GM12878 (cell line): ENCODE measurements around the gene BTBD7. TPM values are rescaled to one million over a fixed set of nuclear protein-coding genes. Genes with fewer than 3 reads are reported as not detected.

ENCODE experiments used
- ATAC-seq: fragments of 200-7000 bp; cut with Tn5 transposase; 3 replicates; pipeline ENCODE4 v1.9.1; 2020; ENCODE audit warnings: mild to moderate bottlenecking, moderate library complexity
- BruUV-seq: library from RNA; stranded (reverse); fragments of 400-500 nt; replicated peaks from 2 replicates; lab custom pipeline; 2021; lab: Mats Ljungman, UMichigan
- CTCF ChIA-PET: fragments of 300-600 bp; sonication (Branson Sonifier 250); formaldehyde crosslinking; extraction: SDS; loops from one replicate; lab custom pipeline; 2021; ENCODE audit warnings: inconsistent platforms; lab: Yijun Ruan, JAX
- POLR2A ChIA-PET: fragments of 350-600 bp; formaldehyde crosslinking; extraction: SDS; loops from one replicate; lab custom pipeline; 2021; ENCODE audit warnings: inconsistent platforms; lab: Charles Lee
- RAD21 ChIA-PET: fragments of 300-600 bp; sonication (Branson Sonifier 250); formaldehyde crosslinking; loops from one replicate; lab custom pipeline; 2023; ENCODE audit warnings: antibody characterized with exemption; ENCODE audit not compliant: unreplicated experiment; lab: Charles Lee
- SMC1A ChIA-PET: fragments of 300-600 bp; sonication (Branson Sonifier 250); formaldehyde crosslinking; loops from one replicate; lab custom pipeline; 2023; ENCODE audit not compliant: unreplicated experiment, uncharacterized antibody; lab: Charles Lee
- DNase-seq: peaks from one replicate; pipeline ENCODE4 v3.0.0-alpha.2; 2011; ENCODE audit warnings: low read depth, low spot score
- FAIRE-seq: peaks from 3 replicates; lab custom pipeline; 2011; peaks lifted over from hg19 to GRCh38; lab: Jason Lieb, UNC
- H2AFZ ChIP-seq: 2 replicates; pipeline ENCODE4 v1.6.0; 2011; ENCODE audit warnings: low read depth, low read length, control low read depth; ENCODE audit not compliant: control insufficient read depth
- H3K27ac ChIP-seq: 2 replicates; pipeline ENCODE4 v1.5.1; 2011; ENCODE audit warnings: control low read depth; ENCODE audit not compliant: control insufficient read depth, insufficient read depth
- H3K27me3 ChIP-seq, 2 experiments: replicated peaks in 1 of 2; 2 replicates each; pipeline versions ENCODE4 v1.6.0 to v1.6.1; 2011; ENCODE audit warnings: low read length in 1 of 2; ENCODE audit not compliant: control insufficient read depth in 2 of 2, insufficient read depth in 2 of 2
- H3K36me3 ChIP-seq, 2 experiments: 2 replicates each; pipeline ENCODE4 v1.5.1; 2011; ENCODE audit warnings: low read length in 1 of 2; ENCODE audit not compliant: control insufficient read depth in 2 of 2, insufficient read depth in 2 of 2
- H3K4me1 ChIP-seq: 2 replicates; pipeline ENCODE4 v1.6.1; 2011; ENCODE audit warnings: mild to moderate bottlenecking, low read length, moderate library complexity, mixed read lengths; ENCODE audit not compliant: control insufficient read depth, insufficient read depth
- H3K4me2 ChIP-seq: 2 replicates; pipeline ENCODE4 v1.6.0; 2011; ENCODE audit warnings: control low read depth; ENCODE audit not compliant: control insufficient read depth, insufficient read depth
- H3K4me3 ChIP-seq: fragments of 200-600 bp; sonication (generic); 2 replicates; pipeline ENCODE4 v1.5.1; 2016
- H3K79me2 ChIP-seq: 2 replicates; pipeline ENCODE4 v1.6.0; 2011; ENCODE audit warnings: low read length; ENCODE audit not compliant: control insufficient read depth, insufficient read depth
- H3K9ac ChIP-seq: 2 replicates; pipeline ENCODE4 v1.8.0; 2011; ENCODE audit warnings: low read length, control low read depth, mixed read lengths; ENCODE audit not compliant: control insufficient read depth, insufficient read depth
- H3K9me3 ChIP-seq: replicated peaks from 3 replicates; pipeline ENCODE4 v1.5.1; 2011; ENCODE audit warnings: mild to moderate bottlenecking, low read length; ENCODE audit not compliant: control insufficient read depth, insufficient read depth
- H4K20me1 ChIP-seq: 2 replicates; pipeline ENCODE4 v1.6.0; 2011; ENCODE audit not compliant: control insufficient read depth, insufficient read depth
- ATF7 ChIP-seq: fragments of 450-650 bp; IDR thresholded peaks from 2 replicates; pipeline ENCODE4 v1.6.1; 2016; ENCODE audit warnings: low read depth, mild to moderate bottlenecking
- BHLHE40 ChIP-seq, 2 experiments: fragments of 450-650 bp in 1 of 2; IDR thresholded peaks; 2 replicates each; pipeline ENCODE4 v1.6.1; 2011 to 2017; ENCODE audit warnings: low read depth in 2 of 2, borderline replicate concordance in 1 of 2, improper control_type of control experiment in 1 of 2, low read length in 1 of 2, mild to moderate bottlenecking in 1 of 2
- CEBPB ChIP-seq, 2 experiments: fragments of 150-350 bp in 1 of 2; IDR thresholded peaks; 2 replicates each; pipeline ENCODE4 v1.6.1; 2012 to 2014; ENCODE audit warnings: low read depth in 2 of 2, low read length in 2 of 2, borderline replicate concordance in 1 of 2, inconsistent platforms in 1 of 2
- CREB1 ChIP-seq: IDR thresholded peaks from 2 replicates; pipeline ENCODE4 v1.6.1; 2012; ENCODE audit warnings: low read depth, mild to moderate bottlenecking, inconsistent platforms
- HDAC2 ChIP-seq: fragments of 200-600 bp; sonication (generic); IDR thresholded peaks from 2 replicates; pipeline ENCODE4 v1.6.1; 2017
- RAD51 ChIP-seq: fragments of 450-650 bp; IDR thresholded peaks from 2 replicates; pipeline ENCODE4 v1.6.1; 2016; ENCODE audit warnings: moderate library complexity, mild to moderate bottlenecking, inconsistent platforms
- RCOR1 ChIP-seq: conservative IDR thresholded peaks from 2 replicates; pipeline ENCODE4 v1.6.1; 2012; ENCODE audit warnings: low read depth, low read length, improper control_type of control experiment
- STAT1 ChIP-seq: fragments of 450-650 bp; conservative IDR thresholded peaks from 2 replicates; pipeline ENCODE4 v1.6.1; 2014; ENCODE audit warnings: antibody characterized with exemption, mild to moderate bottlenecking
- WGBS: methylation state at CpG from one replicate; pipeline ENCODE4 v1.1.6; 2016; ENCODE audit warnings: low lambda C conversion rate; ENCODE audit not compliant: insufficient replicate concordance, insufficient coverage; ENCODE audit errors: missing lambda C conversion rate; 5-methylcytosine and 5-hydroxymethylcytosine counted together
- in situ Hi-C: fragments of 300-500 bp; cut with MboI; formaldehyde crosslinking; loops from 9 replicates; pipeline ENCODE4 v1.14.3; 2018; ENCODE audit warnings: mixed read lengths
- intact Hi-C: fragments of 100-400 bp; cut with micrococcal nuclease; formaldehyde crosslinking; loops from one replicate; pipeline ENCODE4 v1.14.2; 2022; ENCODE audit not compliant: unreplicated experiment
- polyA plus RNA-seq, 11 experiments: library from polyadenylated mRNA; depleted of rRNA in 4 of 11; unstranded in 6 of 11; stranded (reverse) in 5 of 11; fragments of >200 nt; fragmentation: Nextera tagmentation in 4 of 11; fragmentation: Illumina TruSeq in 1 of 11; extraction: Ambion mirVana in 4 of 11; extraction: Trizol in 1 of 11; gene quantifications; 1 replicate in 1 of 11; 2 replicates in 10 of 11; pipeline versions ENCODE4 v1.2.1 to v1.2.3, GENCODE V29; 2011 to 2016; ENCODE audit warnings: inconsistent platforms in 2 of 11, missing spikeins in 2 of 11, low read depth in 1 of 11
- total RNA-seq, 4 experiments: library from RNA; depleted of rRNA in 3 of 4; stranded (reverse); fragments of >200 nt in 3 of 4; fragmentation: Illumina TruSeq in 1 of 4; extraction: Trizol in 1 of 4; gene quantifications; 2 replicates each; pipeline versions ENCODE4 v1.2.1 to v1.2.3, GENCODE V29; 2013 to 2021
- TF ChIP-seq, protein P1 (sequence below): fragments of 150-350 bp; IDR thresholded peaks from 2 replicates; pipeline ENCODE4 v1.6.1; 2016; ENCODE audit warnings: low read depth, low read length
- TF ChIP-seq, protein P2 (sequence below): fragments of 450-650 bp; IDR thresholded peaks from 2 replicates; pipeline ENCODE4 v1.6.1; 2017; ENCODE audit warnings: mild to moderate bottlenecking, moderate library complexity
- TF ChIP-seq, protein P3 (sequence below): IDR thresholded peaks from 2 replicates; pipeline ENCODE4 v1.6.1; 2011; ENCODE audit warnings: low read depth, mild to moderate bottlenecking, low read length, moderate library complexity, borderline replicate concordance; ENCODE audit errors: extremely low read depth
- TF ChIP-seq, protein P4 (sequence below): IDR thresholded peaks from 2 replicates; pipeline ENCODE4 v1.6.1; 2012; ENCODE audit warnings: low read depth, low read length, improper control_type of control experiment

Gene BTBD7
- total and polyA plus RNA-seq, 10 of the 15 experiments (the other 5 are each of a cell fraction or from before 2014, with no cell fraction given) = 3.6 to 17.0 (median 9.6) TPM

DNA sequence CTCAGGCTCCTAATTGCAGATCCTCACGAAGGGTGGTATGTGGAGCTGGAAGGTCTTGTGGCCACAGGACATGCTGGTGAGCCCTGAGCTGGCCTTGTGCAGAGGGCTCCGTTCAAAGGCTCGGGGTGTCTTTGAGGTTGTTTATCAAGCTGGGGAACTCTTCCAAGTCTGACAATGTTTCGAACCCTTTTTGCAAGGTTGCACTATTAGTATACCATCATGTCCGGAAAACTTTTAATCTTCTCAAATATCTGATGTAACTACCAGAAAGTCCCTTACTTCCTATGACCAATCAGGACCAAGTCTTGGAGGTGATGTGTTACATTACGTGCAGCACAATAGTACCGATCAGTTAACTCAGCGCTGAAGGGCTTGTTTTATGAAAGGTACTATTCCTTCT lies 104.3 kb downstream of the BTBD7 start:
- no peaks in the 10 kb centered on the region for H4K20me1 ChIP-seq
- TF ChIP-seq, protein P1, sequence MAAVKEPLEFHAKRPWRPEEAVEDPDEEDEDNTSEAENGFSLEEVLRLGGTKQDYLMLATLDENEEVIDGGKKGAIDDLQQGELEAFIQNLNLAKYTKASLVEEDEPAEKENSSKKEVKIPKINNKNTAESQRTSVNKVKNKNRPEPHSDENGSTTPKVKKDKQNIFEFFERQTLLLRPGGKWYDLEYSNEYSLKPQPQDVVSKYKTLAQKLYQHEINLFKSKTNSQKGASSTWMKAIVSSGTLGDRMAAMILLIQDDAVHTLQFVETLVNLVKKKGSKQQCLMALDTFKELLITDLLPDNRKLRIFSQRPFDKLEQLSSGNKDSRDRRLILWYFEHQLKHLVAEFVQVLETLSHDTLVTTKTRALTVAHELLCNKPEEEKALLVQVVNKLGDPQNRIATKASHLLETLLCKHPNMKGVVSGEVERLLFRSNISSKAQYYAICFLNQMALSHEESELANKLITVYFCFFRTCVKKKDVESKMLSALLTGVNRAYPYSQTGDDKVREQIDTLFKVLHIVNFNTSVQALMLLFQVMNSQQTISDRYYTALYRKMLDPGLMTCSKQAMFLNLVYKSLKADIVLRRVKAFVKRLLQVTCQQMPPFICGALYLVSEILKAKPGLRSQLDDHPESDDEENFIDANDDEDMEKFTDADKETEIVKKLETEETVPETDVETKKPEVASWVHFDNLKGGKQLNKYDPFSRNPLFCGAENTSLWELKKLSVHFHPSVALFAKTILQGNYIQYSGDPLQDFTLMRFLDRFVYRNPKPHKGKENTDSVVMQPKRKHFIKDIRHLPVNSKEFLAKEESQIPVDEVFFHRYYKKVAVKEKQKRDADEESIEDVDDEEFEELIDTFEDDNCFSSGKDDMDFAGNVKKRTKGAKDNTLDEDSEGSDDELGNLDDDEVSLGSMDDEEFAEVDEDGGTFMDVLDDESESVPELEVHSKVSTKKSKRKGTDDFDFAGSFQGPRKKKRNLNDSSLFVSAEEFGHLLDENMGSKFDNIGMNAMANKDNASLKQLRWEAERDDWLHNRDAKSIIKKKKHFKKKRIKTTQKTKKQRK = no peak
- TF ChIP-seq CREB1 (no peak), ATF7 (no peak), HDAC2 (no peak), RAD51 (no peak), RCOR1 (no peak), BHLHE40 (IDR thresholded peaks at IDR 0.05; ENCODE audit: borderline replicate concordance in 1 of 2, low read depth in 2 of 2, low read length in 1 of 2) (no peak), STAT1 (no peak), CEBPB (IDR thresholded peaks at IDR 0.05; ENCODE audit: borderline replicate concordance in 1 of 2, low read depth in 2 of 2, low read length in 2 of 2) (no peak)
- TF ChIP-seq, protein P2, sequence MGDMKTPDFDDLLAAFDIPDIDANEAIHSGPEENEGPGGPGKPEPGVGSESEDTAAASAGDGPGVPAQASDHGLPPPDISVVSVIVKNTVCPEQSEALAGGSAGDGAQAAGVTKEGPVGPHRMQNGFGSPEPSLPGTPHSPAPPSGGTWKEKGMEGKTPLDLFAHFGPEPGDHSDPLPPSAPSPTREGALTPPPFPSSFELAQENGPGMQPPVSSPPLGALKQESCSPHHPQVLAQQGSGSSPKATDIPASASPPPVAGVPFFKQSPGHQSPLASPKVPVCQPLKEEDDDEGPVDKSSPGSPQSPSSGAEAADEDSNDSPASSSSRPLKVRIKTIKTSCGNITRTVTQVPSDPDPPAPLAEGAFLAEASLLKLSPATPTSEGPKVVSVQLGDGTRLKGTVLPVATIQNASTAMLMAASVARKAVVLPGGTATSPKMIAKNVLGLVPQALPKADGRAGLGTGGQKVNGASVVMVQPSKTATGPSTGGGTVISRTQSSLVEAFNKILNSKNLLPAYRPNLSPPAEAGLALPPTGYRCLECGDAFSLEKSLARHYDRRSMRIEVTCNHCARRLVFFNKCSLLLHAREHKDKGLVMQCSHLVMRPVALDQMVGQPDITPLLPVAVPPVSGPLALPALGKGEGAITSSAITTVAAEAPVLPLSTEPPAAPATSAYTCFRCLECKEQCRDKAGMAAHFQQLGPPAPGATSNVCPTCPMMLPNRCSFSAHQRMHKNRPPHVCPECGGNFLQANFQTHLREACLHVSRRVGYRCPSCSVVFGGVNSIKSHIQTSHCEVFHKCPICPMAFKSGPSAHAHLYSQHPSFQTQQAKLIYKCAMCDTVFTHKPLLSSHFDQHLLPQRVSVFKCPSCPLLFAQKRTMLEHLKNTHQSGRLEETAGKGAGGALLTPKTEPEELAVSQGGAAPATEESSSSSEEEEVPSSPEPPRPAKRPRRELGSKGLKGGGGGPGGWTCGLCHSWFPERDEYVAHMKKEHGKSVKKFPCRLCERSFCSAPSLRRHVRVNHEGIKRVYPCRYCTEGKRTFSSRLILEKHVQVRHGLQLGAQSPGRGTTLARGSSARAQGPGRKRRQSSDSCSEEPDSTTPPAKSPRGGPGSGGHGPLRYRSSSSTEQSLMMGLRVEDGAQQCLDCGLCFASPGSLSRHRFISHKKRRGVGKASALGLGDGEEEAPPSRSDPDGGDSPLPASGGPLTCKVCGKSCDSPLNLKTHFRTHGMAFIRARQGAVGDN = no peak
- TF ChIP-seq, protein P3, sequence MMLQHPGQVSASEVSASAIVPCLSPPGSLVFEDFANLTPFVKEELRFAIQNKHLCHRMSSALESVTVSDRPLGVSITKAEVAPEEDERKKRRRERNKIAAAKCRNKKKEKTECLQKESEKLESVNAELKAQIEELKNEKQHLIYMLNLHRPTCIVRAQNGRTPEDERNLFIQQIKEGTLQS = no peak
- TF ChIP-seq, protein P4, sequence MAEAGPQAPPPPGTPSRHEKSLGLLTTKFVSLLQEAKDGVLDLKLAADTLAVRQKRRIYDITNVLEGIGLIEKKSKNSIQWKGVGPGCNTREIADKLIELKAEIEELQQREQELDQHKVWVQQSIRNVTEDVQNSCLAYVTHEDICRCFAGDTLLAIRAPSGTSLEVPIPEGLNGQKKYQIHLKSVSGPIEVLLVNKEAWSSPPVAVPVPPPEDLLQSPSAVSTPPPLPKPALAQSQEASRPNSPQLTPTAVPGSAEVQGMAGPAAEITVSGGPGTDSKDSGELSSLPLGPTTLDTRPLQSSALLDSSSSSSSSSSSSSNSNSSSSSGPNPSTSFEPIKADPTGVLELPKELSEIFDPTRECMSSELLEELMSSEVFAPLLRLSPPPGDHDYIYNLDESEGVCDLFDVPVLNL = no peak
- H3K9me3 ChIP-seq = no peaks in the 10 kb centered on the region
- no peaks in the 10 kb centered on the region; the same call in 1 of the 2 replicates for H3K4me1 ChIP-seq
- no peak for ATAC-seq
- ChIA-PET SMC1A (interaction anchor here (1.3 kb wide), 1 partner anchor 308 kb away, joined by 4 read pairs; no protein-coding TSS in a partner anchor), CTCF (no interaction called here), POLR2A (no interaction called here), RAD21 (interaction anchor here (0.6 kb wide), 1 partner anchor 27 kb away, joined by 3 read pairs; no protein-coding TSS in a partner anchor)
- in situ Hi-C loops = loop anchor here (25.0 kb wide), 1 partner anchor 309 kb away; no protein-coding TSS in a partner anchor
- intact Hi-C loops = no loop called here
- no peak for FAIRE-seq
- no peaks in the 10 kb centered on the region for H3K27me3 ChIP-seq
- no peak overlapping the region for H3K4me2 ChIP-seq
- no peaks in the 10 kb centered on the region for H3K79me2 ChIP-seq
- no peak overlapping the region for H3K9ac ChIP-seq
- H2AFZ ChIP-seq = no peak overlapping the region
- H3K4me3 ChIP-seq = no peak overlapping the region
- TSS peak; percentile 59 for BruUV-seq
- no peak for DNase-seq
- 98% methylated on average over 8 of the region's 8 CpGs for WGBS
- no peak overlapping the region for H3K27ac ChIP-seq
- H3K36me3 ChIP-seq = peaks cover 4 to 8% of the 10 kb centered on the region in 2 experiments; a peak in 2 of 4 replicates
